GM19438 (cell line): ENCODE results near the gene PNMA8B.

Experiments
- ATAC-seq: cut with Tn5 transposase; IDR thresholded peaks from one replicate; pipeline ENCODE4 v1.9.1; 2021; ENCODE audit warnings: low read depth; ENCODE audit not compliant: unreplicated experiment

The PNMA8B gene

GRCh38 chr19:46460981-46461380 is 34.7 kb downstream of the PNMA8B start:
- no peak for ATAC-seq

DNA sequence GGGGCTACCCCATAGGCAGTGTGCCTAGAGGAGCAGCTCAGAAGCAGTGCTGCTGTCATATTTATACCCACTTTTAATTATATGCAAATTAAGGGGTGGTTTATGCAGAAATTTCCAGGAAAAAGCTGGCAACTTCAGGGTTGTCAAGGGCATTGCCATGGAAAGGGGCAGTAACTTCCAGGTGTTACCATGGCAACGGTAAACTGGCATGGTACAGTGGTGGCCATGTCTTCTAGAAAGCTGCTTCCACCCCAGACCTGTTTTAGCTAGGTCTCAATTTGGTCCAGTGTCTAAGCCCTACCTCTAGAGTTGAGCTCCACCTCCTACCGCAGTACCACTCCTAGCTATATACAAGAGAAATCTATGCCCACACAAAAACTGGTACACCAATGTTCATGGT is 35.6 kb downstream of the PNMA8B start:
- ATAC-seq = no peak

DNA sequence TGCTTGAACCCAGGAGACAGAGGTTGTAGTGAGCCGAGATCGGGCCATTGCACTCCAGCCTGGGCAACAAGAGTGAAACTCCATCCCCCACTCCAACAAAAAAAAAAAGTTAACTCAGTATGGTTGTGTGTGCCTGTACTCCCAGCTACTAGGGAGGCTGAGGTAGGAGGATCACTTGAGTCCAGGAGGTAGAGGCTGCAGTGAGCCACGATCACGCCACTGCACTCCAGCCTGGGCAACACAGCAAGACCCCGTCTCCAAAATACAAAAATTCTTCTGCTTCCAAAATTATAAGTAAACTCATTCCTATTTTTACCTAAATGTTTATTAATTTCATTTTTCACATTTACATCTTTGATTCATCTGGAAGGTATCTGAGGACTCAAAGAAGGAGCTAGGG is 38.7 kb downstream of the PNMA8B start:
- no peak for ATAC-seq

GRCh38 chr19:46454244-46454643 is 41.4 kb downstream of the PNMA8B start:
- no peak for ATAC-seq

- ATAC-seq = no peak
Measured at GRCh38 chr19:46453661-46454060, 42.0 kb downstream of the PNMA8B start.

GRCh38 chr19:46452186-46452585 is 43.5 kb downstream of the PNMA8B start:
- ATAC-seq = no peak

DNA sequence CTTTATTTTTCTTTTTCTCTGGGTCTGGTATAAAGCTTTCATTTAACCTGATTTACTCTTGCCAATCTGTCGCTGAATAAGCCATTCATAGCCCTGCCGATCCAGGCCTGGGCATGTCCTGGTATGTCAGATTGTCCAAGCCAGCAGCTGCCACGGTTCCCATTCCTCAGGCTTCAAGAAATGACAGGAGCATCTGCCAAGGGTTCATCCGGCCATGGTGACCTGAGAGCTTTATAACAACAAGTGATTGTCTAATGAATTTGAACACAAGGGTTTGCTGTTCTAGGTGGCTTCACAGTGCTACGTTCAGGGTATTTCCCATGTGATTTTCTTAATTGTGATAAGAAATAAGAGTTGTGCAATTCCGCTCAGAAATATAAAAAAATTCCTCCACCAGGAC is 44.3 kb downstream of the PNMA8B start:
- ATAC-seq = no peak

DNA sequence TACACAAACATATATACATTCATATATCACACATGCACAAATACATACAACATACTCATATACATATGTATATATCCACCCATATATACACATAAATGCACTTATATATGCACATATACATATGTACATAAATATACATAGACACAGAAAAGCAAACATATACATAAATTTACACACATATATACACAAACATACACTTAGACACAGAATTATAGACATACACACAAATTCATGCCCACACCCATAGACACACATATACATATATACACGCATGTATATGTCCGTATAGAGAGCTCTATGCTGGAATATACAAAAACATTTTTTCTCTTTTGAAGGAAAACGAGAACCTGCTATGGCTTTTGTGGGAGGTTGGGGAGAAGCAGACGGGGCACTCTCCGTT is 44.9 kb downstream of the PNMA8B start:
- ATAC-seq = no peak

DNA sequence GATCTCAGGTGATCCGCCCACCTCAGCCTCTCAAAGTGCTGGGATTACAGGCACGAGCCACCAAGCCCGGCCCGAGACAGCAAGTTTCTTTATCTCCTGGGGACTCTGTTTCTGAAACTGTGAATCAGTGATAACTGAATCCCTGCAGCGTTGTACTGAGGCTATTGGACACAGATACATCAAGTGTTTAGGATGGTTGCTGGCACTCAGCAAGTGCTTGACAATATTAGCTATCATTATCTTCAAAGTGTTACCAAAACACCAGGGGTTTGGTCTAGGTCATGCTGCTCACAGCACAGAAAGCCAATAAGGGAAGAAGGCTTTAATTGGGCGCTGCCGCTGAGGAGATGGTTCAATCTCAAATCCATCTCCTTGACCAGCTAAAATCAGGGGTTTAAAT is 46.4 kb downstream of the PNMA8B start:
- no peak for ATAC-seq

DNA sequence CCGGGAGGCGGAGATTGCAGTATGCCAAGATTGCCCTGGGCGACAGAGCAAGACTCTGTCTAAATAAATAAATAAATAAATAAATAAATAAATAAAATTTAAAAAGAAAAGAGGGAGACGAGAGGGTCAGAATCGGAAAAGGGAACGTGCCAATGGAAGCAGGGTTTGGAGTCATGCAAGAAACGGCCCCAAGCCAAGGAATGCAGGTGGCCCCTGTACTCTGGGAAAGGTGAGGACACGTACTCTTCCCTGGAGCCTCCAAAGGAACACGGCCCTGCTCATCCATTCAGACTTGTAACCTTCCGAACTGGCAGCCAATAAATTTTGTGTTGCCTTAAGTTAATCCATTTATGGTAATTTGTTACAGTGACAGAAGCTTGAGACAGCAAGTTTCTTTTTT is 47.1 kb downstream of the PNMA8B start:
- no peak for ATAC-seq

- no peak for ATAC-seq
Measured at GRCh38 chr19:46447824-46448223, 47.8 kb downstream of the PNMA8B start.

- ATAC-seq = no peak
Measured at GRCh38 chr19:46447006-46447405, 48.7 kb downstream of the PNMA8B start.

DNA sequence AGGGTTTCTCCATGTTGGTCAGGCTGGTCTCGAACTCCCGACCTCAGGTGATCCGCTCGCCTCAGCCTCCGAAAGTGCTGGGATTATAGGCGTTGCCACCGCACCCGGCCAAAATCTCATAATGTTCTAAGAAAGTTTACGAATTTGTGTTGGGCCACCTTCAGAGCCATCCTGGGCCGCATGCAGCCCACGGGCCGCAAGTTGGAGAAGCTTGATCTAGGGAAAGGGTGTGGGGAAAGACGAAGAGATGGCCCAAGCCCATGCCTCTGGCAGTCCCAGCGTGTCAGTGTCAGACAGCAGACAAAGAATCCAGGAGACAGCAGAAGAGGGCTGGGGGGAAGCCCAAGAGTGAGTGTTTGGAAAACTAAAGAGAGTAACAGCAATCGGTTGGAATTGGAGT is 49.6 kb downstream of the PNMA8B start:
- no peak for ATAC-seq

DNA sequence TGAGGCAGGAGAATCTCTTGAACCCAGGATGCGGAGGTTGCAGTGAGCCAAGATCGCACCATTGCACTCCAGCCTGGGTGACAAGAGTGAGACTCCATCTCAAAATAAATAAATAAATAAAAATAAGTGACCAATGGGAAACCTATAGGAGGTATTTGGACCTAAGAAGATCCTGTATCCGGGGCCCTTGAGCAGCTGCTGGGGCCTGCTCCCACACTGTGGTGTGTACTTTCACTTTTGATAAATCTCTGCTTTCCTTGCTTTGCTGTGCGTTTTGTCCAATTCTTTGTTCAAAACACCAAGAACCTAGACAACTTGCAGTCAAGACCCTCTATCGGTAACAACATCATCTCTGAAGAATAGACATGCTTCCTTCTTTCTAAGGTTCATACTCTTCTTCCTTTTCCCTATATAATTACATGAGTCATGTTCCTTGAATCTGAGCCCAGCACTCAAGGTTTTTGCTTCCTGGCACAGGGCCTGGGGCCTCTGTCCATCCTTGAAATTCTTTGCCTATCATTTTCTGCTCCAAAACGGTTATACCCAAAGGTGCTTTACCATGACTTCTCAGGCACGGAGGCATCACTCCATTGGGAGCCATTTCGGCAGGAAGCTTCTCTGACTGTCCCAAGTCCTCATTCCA is 52.7 kb downstream of the PNMA8B start:
- ATAC-seq = no peak

- ATAC-seq = no peak
Measured at GRCh38 chr19:46441866-46442265, 53.8 kb downstream of the PNMA8B start.
